GM18873 (cell line): ENCODE results near the gene LAMC2.

Source experiments
- ATAC-seq: cut with Tn5 transposase; IDR thresholded peaks from one replicate; pipeline ENCODE4 v1.9.1; 2021; ENCODE audit warnings: mild to moderate bottlenecking, moderate library complexity, moderate number of reproducible peaks; ENCODE audit not compliant: unreplicated experiment, low FRiP score

Gene LAMC2

GRCh38 chr1:183167676-183168075, 18.4 kb upstream of the LAMC2 start:
- no peak for ATAC-seq

DNA sequence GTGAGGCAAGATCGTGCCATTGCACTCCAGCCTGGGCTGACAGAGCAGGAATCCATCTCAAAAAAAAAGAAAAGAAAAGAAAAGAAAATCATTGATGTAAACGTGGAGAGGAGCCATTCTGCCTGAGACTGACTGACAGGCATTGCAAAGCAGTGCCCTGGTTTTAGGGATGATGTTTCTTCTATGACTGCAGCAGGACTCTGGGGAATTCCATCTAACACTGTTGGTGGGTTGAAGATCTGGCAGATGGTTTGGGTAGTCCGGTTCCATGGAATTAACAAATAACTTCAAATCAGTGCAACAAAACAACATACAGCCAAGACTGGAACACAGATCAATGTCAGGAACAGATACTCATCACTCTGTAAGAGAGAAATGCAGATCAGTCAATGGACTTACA, 17.8 kb upstream of the LAMC2 start:
- ATAC-seq, result no peak

DNA sequence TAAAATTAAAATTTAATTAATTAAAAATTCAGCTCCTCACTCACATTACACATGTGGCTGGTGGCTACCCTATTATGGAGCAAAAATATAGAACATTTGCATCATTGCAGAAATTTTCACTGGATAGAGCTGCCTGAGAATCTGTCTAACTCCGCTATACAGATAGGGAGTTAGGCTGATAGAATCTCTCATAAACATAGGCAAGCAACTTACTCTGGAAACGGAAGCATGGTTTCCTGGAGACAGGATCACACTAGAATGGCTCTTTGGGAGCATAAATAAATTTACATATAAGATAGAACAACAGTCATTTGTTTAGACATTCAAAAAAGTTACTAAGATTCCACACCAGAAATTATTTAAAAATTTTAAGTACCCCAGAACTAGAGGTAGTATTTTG, 12.2 kb upstream of the LAMC2 start:
- ATAC-seq, result no peak

DNA sequence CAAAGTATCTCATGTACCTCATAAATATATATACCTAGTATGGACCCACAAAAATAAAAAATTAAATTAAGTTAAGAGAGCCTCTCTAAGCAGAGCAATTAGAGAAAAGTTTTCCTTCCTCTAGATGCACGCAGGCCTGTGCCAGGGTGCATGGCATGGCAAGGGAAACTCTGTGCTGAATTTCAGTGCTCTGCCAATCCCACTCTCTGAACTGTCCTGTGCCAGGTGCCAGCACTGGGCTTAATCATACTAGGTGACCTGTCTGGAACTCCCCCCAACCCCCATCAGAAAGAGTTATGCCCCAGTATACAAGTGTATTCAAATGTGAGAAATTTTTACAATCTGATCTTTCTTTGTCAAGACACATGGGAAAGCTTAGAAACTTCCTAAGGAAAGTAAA, 10.4 kb upstream of the LAMC2 start:
- ATAC-seq, result no peak

DNA sequence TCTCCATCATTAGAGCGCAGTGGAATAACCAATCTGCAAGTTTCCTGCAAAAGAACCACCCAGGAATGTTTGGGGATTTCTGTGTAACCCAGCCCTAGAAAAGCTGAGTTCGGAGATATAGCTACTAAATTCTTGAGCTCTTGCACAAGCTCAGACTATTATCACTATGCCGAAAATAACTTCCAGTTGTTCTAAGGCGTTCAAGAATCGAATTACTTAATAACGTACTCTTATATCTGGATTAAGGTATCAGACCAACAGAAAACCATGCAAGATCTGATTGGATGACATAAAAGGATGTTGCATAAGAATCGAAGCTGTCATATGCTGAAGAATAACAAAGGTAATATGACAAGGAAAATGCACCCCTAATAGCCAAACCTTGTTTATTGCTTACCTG, 7.5 kb upstream of the LAMC2 start:
- ATAC-seq, result no peak

DNA sequence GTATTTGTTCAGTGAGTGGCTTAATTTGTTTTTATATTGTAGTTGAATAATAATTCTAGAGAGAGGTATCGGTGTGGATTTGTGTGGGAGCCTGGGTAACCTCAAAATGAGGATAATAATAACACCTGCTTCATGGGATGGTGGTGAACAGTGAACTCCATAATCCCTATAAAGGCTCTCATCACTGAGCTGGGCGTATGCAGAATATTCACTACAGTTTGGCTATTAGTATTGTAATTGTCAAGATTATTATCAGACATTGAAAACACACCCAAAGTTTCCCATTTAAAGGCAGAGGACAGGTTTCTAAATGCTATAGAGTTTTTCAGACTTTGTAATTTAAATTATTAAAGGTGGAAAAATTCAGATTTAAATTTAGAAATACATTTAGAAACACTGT, 7.0 kb upstream of the LAMC2 start:
- ATAC-seq, result no peak

GRCh38 chr1:183180218-183180617, 5.8 kb upstream of the LAMC2 start:
- no peak for ATAC-seq

- no peak for ATAC-seq
Observed at GRCh38 chr1:183180634-183181056, 5.4 kb upstream of the LAMC2 start.

DNA sequence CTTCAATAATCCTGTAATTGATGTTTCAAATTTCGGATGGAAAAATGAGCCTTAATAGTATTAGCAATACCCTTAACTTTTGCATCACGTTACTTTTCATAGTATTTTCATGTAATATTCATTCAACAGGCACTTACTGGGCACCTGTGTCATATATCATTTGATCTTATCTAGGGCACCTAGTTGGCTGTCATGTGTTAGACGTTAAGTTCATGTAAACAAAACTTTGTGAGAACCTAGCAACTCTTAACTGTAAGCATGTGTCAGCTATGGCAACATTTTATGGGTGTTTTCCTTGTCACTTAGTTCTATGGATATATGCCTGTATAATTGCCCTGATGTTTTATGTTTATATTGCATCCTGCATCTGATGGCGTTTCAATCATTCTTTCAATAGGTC, 777 bp downstream of the LAMC2 start:
- no peak for ATAC-seq

DNA sequence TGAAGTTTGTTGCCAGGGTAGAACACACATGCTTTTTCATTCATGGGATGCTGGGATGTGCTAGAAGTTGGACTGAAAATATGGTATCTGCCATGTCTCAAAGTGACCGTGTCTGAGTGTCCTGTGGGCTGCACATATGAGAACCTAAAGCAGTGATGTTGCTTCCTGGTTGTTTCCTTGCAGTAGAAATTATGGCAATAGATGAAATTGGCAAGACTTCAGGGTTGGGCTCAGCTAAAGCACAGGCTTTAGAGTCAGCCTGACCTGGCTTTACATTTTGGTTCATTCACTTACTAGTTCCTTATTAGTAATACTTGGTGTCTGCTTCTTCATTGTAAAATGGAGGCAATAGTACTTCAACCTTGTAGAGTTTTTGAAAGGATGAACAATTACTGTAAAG, 2.2 kb downstream of the LAMC2 start:
- ATAC-seq, result no peak

DNA sequence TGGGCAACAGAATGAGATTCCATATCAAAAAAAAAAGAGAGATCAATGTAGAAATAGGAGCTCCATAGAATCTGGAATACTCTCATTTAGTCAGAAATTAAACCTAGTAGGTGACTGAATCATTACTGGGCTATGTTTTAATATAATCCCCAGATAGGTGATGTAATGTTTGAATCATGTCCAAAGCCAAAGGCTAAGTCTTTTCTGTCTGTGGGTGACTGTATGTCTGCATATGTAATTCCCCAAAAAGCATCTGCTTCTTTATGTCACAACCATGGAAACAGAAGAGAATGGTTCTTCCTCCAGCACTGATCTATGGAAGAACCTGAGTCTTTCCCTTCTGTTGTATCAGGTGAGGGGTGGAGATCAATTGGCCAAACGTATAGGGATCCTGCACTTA, 5.8 kb downstream of the LAMC2 start:
- ATAC-seq, result no peak

DNA sequence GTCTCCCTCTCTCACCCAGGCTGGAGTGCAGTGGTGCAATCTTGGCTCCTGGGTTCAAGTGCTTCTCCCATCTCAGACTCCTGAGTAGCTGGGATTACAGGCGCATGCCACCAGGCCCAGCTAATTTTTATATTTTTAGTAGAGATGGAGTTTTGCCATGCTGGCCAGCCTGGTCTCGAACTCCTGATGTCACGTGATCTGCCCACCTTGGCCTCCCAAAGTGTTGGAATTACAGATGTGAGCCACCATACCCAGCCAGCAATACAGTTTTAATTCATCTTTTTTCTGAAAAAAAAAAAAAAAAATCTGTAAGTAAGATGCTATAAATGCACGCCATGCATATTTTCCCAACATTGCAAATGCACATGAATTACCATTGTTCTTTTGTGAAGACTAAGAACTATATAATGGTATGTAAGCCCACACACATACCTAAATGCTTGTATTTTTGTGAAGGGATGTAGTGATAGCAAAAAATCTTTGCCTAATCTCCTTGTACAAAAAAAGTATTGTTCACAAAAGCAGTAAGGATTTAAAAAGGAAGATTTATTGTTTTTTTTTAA, 8.0 kb downstream of the LAMC2 start:
- no peak for ATAC-seq

GRCh38 chr1:183194527-183195141, 8.6 kb downstream of the LAMC2 start:
- ATAC-seq, result peak; percentile 96

DNA sequence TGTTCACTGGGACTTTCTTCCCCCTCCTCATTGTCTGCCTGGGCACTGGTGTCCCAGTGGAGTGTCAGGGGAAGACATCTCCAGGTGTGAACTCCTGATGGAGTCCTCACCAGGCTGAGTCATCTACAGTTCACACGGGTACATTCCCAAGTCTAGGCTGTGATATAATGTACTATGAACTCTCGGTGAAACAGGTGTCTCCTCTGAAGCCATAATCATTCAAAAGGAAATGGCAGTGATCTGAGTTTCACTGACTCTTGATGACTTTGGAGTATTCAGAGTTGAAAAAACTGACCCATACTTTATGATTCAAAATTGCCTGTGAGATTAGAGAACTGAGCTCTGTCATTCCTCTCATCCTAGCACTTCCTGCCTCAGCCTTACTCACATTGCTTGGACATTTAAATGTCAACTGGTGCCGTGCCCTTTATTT, 9.1 kb downstream of the LAMC2 start:
- ATAC-seq, result peak; percentile 33

GRCh38 chr1:183197762-183198161, 11.7 kb downstream of the LAMC2 start:
- ATAC-seq, result no peak

GRCh38 chr1:183198463-183198862, 12.4 kb downstream of the LAMC2 start:
- no peak for ATAC-seq

DNA sequence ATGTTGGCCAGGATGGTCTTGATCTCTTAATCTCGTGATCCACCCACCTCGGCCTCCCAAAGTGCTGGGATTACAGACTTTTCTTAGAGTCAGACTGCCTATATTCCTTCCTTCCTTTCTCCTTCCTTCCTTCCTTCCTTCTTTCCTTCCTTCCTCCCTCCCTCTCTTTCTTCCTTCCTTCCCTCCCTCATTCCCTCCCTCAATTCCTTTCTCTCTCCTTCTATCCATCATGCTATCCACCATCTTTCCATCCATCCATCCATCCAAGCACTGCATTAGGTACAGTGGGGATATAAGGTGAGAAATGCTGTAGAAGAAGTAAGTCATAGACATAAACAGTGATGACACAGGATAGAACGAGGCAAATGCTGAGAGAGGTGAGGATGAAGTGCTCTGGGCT, 13.2 kb downstream of the LAMC2 start:
- ATAC-seq, result no peak

DNA sequence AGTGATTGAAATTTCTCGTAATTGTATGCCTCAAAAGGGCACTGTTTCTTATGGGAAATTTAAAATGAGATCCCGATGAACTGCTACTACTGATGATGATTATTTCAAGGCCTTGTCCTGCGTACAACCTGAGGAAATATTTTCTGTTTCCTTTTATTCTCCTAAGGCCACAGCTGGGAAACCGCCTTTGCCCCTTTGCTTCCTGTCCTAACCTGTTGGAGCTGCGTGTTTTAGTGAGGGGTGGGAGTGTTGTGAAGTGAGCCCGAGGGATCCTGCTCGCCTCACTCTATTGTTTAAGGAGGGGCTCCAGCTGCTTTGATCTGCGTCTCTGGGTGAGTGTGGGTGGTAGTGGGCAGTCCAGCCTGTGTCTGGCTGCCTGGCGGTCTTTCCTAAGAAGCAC, 14.4 kb downstream of the LAMC2 start:
- no peak for ATAC-seq

DNA sequence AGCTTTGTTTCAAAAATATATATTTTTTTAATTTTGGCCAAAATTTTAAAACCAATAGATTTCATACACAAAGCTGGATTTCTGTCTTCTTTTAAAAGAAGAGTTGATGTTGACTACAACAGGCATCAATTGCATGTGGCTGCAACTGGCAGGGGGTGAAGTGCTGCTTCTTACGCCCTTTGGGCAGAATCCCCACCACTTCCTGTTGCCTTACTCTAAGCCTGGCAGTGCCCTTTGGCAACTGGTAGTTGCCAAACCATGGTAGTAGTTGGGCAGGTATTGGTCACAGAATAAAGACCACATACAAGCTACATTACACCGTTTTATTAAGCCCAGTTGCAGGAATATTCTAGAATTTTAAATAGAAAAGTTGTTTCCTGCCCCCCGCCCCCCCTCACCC, 17.0 kb downstream of the LAMC2 start:
- ATAC-seq, result no peak

DNA sequence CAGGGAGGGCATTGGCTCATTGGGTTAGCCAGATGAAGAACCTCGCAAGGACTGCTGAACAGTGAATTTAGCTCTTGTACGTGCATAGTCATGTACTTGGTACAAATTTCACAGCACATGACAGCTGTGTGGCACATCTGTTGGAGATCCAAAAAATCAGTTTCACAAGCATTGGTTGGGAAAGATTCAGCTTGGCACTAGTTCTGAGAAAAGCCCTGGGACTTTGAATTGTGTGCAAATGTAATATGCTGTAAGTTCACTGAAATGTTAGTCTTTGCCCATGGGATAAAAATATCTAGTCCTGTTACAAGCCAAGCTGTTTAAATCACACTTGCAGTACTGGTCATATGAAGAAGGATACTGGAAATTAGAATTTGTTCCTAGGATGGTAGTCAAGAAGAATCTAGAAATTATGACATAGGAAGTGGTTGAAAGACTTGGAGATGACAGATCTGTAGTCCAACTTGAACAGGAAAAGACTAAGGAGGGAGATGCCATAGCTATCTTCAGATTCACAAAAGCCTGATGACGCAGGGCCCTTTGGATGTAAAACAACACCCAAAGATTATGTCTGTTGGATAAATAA, 19.2 kb downstream of the LAMC2 start:
- ATAC-seq, result no peak

DNA sequence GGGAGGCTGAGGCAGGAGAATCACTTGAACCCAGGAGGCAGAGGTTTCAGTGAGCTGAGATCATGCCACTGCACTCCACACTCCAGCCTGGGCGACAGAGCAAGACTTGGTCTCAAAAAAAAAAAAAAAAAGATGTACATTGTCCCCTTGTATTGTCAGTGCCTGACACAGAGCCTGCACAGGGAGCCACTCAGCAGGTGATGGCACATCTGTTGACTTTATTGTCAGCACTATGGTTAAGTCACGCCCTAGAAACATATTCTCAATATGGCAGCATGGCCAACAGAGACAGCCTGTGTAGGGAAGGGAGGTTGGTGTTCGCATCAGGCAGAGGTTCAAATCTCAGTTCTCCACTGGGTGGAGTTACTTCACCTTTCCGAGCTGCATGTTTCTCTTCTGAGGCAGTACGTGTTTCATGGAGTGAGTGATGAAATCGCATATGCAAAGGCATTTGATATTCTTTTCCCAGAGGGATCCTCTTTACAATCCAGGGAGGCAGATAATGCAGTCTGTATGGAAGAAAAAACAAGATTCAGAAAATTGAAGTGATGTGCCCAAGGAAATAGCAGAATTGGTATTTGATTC, 20.6 kb downstream of the LAMC2 start:
- ATAC-seq, result no peak
